DOHH2 (cell line): Measurements from ENCODE around the gene MBP.

Source experiments
- H3F3A ChIP-seq: fragments of 200-600 bp; sonication (generic), shearing (Covaris generic); 2 replicates; pipeline ENCODE4 v1.6.0; 2016; ENCODE audit warnings: antibody characterized with exemption, mild to moderate bottlenecking; ENCODE audit not compliant: control insufficient read depth, insufficient read depth
- H3K27ac ChIP-seq: fragments of 200-600 bp; sonication (generic); 2 replicates; pipeline ENCODE4 v1.5.1; 2014; ENCODE audit warnings: low read depth, mild to moderate bottlenecking, low read length, moderate library complexity
- H3K27me3 ChIP-seq: fragments of 200-600 bp; sonication (generic); 2 replicates; pipeline ENCODE4 v1.6.1; 2014; ENCODE audit warnings: mild to moderate bottlenecking, low read length, mixed read lengths; ENCODE audit not compliant: control insufficient read depth
- H3K36me3 ChIP-seq: fragments of 200-600 bp; sonication (generic); 2 replicates; pipeline ENCODE4 v1.6.1; 2014; ENCODE audit warnings: mild to moderate bottlenecking, low read length, moderate library complexity, mixed read lengths; ENCODE audit not compliant: control insufficient read depth
- H3K4me1 ChIP-seq: fragments of 200-600 bp; sonication (generic); 2 replicates; pipeline ENCODE4 v1.6.1; 2014; ENCODE audit warnings: mild to moderate bottlenecking, low read length, mixed read lengths; ENCODE audit not compliant: control insufficient read depth
- H3K4me2 ChIP-seq: fragments of 200-600 bp; sonication (generic); 2 replicates; pipeline ENCODE4 v1.6.0; 2014; ENCODE audit warnings: mild to moderate bottlenecking, low read length, moderate library complexity
- H3K4me3 ChIP-seq: fragments of 200-600 bp; sonication (generic); 2 replicates; pipeline ENCODE4 v1.5.1; 2014; ENCODE audit warnings: mild to moderate bottlenecking, low read length, mixed read lengths
- H3K79me2 ChIP-seq: fragments of 200-600 bp; sonication (generic); 2 replicates; pipeline ENCODE4 v1.6.1; 2014; ENCODE audit warnings: mild to moderate bottlenecking, low read length, mixed read lengths; ENCODE audit not compliant: control insufficient read depth
- H3K9me2 ChIP-seq: fragments of 200-600 bp; sonication (generic); replicated peaks from 2 replicates; pipeline ENCODE4 v1.6.1; 2014; ENCODE audit warnings: mild to moderate bottlenecking, low read length, mixed read lengths; ENCODE audit not compliant: control insufficient read depth
- H3K9me3 ChIP-seq: fragments of 200-600 bp; sonication (generic); 2 replicates; pipeline ENCODE4 v1.6.1; 2014; ENCODE audit warnings: antibody characterized with exemption, low read length, mixed read lengths; ENCODE audit not compliant: control insufficient read depth, insufficient read depth
- H4K20me1 ChIP-seq: fragments of 200-600 bp; sonication (generic); 2 replicates; pipeline ENCODE4 v1.6.0; 2014; ENCODE audit warnings: low read depth, mild to moderate bottlenecking, antibody characterized with exemption, low read length, moderate library complexity; ENCODE audit not compliant: control insufficient read depth, insufficient read depth
- CTCF ChIP-seq: fragments of 200-600 bp; sonication (generic); IDR thresholded peaks from one replicate; pipeline ENCODE4 v1.5.1; 2014; ENCODE audit warnings: antibody characterized with exemption, mild to moderate bottlenecking, low read depth, low read length; ENCODE audit not compliant: poor library complexity, severe bottlenecking
- EZH2phosphoT487 ChIP-seq: fragments of 200-600 bp; sonication (generic); IDR thresholded peaks from 2 replicates; pipeline ENCODE4 v1.6.1; 2017; ENCODE audit warnings: borderline replicate concordance, mild to moderate bottlenecking, antibody characterized with exemption, low read length, moderate library complexity, mixed read lengths

Gene MBP

GRCh38 chr18:77140030-77140429 lies 7.4 kb upstream of the MBP start:
- Histone ChIP-seq H3K9me3 (peaks cover 24% of the 10 kb centered on the region), H3K36me3 (no peaks in the 10 kb centered on the region), H3K9me2 (no peaks in the 10 kb centered on the region), H3K4me1 (no peaks in the 10 kb centered on the region), H3K27ac (no peak overlapping the region), H4K20me1 (no peaks in the 10 kb centered on the region), H3K4me2 (no peak overlapping the region), H3K79me2 (no peaks in the 10 kb centered on the region), H3K4me3 (no peak overlapping the region), H3F3A (no peaks in the 10 kb centered on the region), H3K27me3 (no peaks in the 10 kb centered on the region)
- TF ChIP-seq EZH2phosphoT487 (no peak), CTCF (no peak)

GRCh38 chr18:77139619-77140018 lies 7.0 kb upstream of the MBP start:
- Histone ChIP-seq H3K4me2 (no peak overlapping the region), H3K27ac (no peak overlapping the region), H3K36me3 (no peaks in the 10 kb centered on the region), H3K9me3 (peaks cover 21% of the 10 kb centered on the region), H3F3A (peaks cover 3% of the 10 kb centered on the region; the same call in 1 of the 2 replicates), H3K9me2 (no peaks in the 10 kb centered on the region), H3K4me1 (no peaks in the 10 kb centered on the region), H4K20me1 (no peaks in the 10 kb centered on the region), H3K79me2 (no peaks in the 10 kb centered on the region), H3K27me3 (no peaks in the 10 kb centered on the region), H3K4me3 (no peak overlapping the region)
- TF ChIP-seq CTCF (no peak), EZH2phosphoT487 (no peak)

- no peak overlapping the region for H3K27ac ChIP-seq
- H3K4me2 ChIP-seq, result no peak overlapping the region
- H3K27me3 ChIP-seq, result peaks cover under 1% of the 10 kb centered on the region; the same call in 1 of the 2 replicates
- peaks cover 12% of the 10 kb centered on the region for H3K4me1 ChIP-seq
- H3K9me2 ChIP-seq, result no peaks in the 10 kb centered on the region
- peaks cover 5% of the 10 kb centered on the region for H3F3A ChIP-seq
- no peaks in the 10 kb centered on the region for H4K20me1 ChIP-seq
- no peaks in the 10 kb centered on the region for H3K79me2 ChIP-seq
- H3K9me3 ChIP-seq, result peaks cover 8% of the 10 kb centered on the region
- no peak overlapping the region for H3K4me3 ChIP-seq
- no peaks in the 10 kb centered on the region for H3K36me3 ChIP-seq
- TF ChIP-seq CTCF (no peak), EZH2phosphoT487 (no peak)
Measured at GRCh38 chr18:77138270-77138669, 5.7 kb upstream of the MBP start.
